Thyroid gland (tissue), 4 donors: ENCODE results near the gene FEZF2. TPM values are rescaled to one million over a fixed set of nuclear protein-coding genes. Genes with fewer than 3 reads are reported as not detected.

Experiments
- DNase-seq, 2 donors: peaks; one replicate each; pipeline ENCODE4 v3.0.0-alpha.2; 2019
- H3K27ac ChIP-seq, 3 donors: fragments of 200-600 bp; sonication (generic); 1 replicate in 2 of 3; 2 replicates in 1 of 3; pipeline ENCODE4 v1.5.1; 2016 to 2019; ENCODE audit warnings: mild to moderate bottlenecking in 1 of 3, moderate library complexity in 1 of 3
- H3K27me3 ChIP-seq: fragments of 200-600 bp; sonication (generic); one replicate; pipeline ENCODE4 v1.5.1; 2019
- H3K36me3 ChIP-seq, 2 donors: fragments of 200-600 bp; sonication (generic); one replicate each; pipeline ENCODE4 v1.5.1; 2016 to 2019
- H3K4me1 ChIP-seq, 2 donors: fragments of 200-600 bp; sonication (generic); one replicate each; pipeline ENCODE4 v1.5.1; 2017 to 2019
- H3K4me3 ChIP-seq, 3 donors: fragments of 200-600 bp; sonication (generic); replicated peaks in 1 of 3; 1 replicate in 2 of 3; 2 replicates in 1 of 3; pipeline ENCODE4 v1.5.1; 2016; ENCODE audit warnings: mild to moderate bottlenecking in 1 of 3
- H3K9me3 ChIP-seq: fragments of 200-600 bp; sonication (generic); one replicate; pipeline ENCODE4 v1.5.1; 2017
- POLR2A ChIP-seq, 2 donors: fragments of 450-650 bp; IDR thresholded peaks; one replicate each; pipeline ENCODE4 v1.6.1; 2017; ENCODE audit warnings: antibody characterized with exemption in 2 of 2, mild to moderate bottlenecking in 2 of 2, moderate library complexity in 1 of 2
- WGBS, 2 donors: methylation state at CpG; one replicate each; pipeline ENCODE4 v1.1.5; 2017; 5-methylcytosine and 5-hydroxymethylcytosine counted together
- intact Hi-C: fragments of 100-400 bp; cut with DNase I; formaldehyde crosslinking; loops from one replicate; pipeline ENCODE4 v1.15.1; 2023
- total RNA-seq, 4 donors: library from RNA; depleted of rRNA; stranded (reverse); fragments of >200 nt; gene quantifications; one replicate each; pipeline ENCODE4 v1.2.3, GENCODE V29; 2016
- TF ChIP-seq, protein P1 (sequence below), 6 experiments: fragments of 200-600 bp in 3 of 6; fragments of 450-650 bp in 3 of 6; sonication (generic) in 3 of 6; IDR thresholded peaks; one replicate each; pipeline ENCODE4 v1.5.1; 2016 to 2019; ENCODE audit warnings: antibody characterized with exemption in 6 of 6, mild to moderate bottlenecking in 2 of 6, inconsistent platforms in 1 of 6, moderate library complexity in 1 of 6

The FEZF2 gene
- total RNA-seq, 4 donors from 2014 or later: not detected

GRCh38 chr3:62374341-62375218, 1.2 kb upstream of the FEZF2 start:
- TF ChIP-seq, protein P1, sequence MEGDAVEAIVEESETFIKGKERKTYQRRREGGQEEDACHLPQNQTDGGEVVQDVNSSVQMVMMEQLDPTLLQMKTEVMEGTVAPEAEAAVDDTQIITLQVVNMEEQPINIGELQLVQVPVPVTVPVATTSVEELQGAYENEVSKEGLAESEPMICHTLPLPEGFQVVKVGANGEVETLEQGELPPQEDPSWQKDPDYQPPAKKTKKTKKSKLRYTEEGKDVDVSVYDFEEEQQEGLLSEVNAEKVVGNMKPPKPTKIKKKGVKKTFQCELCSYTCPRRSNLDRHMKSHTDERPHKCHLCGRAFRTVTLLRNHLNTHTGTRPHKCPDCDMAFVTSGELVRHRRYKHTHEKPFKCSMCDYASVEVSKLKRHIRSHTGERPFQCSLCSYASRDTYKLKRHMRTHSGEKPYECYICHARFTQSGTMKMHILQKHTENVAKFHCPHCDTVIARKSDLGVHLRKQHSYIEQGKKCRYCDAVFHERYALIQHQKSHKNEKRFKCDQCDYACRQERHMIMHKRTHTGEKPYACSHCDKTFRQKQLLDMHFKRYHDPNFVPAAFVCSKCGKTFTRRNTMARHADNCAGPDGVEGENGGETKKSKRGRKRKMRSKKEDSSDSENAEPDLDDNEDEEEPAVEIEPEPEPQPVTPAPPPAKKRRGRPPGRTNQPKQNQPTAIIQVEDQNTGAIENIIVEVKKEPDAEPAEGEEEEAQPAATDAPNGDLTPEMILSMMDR (IDR thresholded peaks at IDR 0.05): no peak
- TF ChIP-seq POLR2A (IDR thresholded peaks at IDR 0.05): no peak
- Histone ChIP-seq H3K9me3 (no peaks in the 10 kb centered on the region), H3K27me3 (peaks cover 42% of the 10 kb centered on the region), H3K4me3 (no peak overlapping the region), H3K4me1 (peaks cover 0 to 28% of the 10 kb centered on the region in 2 donors), H3K36me3 (no peaks in the 10 kb centered on the region), H3K27ac (no peak overlapping the region)
- WGBS, 2 donors: 5 to 6% methylated on average over 30 of the region's 30 CpGs
- intact Hi-C loops: no loop called here
- DNase-seq: no peak

DNA sequence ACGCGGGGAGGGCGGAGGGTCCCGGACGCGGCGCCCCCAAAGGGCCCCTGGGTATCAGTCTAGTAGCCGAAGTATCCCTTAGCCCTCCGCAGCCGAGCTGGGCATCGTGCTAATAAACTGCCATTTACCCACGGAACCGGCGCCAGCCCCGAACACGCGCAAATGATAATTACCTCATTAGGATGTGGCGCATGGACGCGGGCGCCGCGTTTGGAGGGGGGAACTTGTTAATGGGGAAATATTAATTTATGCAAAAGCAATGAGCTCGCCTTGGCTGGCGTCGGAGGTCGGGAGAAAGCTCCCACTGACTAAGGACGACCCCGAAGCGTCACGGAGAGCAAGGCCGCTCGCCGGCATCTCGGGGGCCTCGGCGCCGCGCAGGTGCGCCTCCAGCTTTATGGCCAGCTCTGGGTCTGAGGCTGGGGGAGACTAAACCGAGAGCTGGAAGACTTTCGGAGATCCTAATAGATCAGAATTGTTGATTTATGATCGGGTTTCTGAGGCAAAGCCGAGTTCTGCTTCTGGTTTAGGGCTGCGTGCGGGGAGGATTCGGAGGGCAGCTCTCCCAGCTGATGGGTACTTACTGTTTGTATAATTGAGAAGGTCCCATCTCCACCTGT, 474 bp upstream of the FEZF2 start:
- no peaks in the 10 kb centered on the region for H3K36me3 ChIP-seq
- TF ChIP-seq, protein P1 (IDR thresholded peaks at IDR 0.05): no peak
- TF ChIP-seq POLR2A (IDR thresholded peaks at IDR 0.05): no peak
- 5 to 6% methylated on average over 30 to 47 of the region's 47 CpGs for WGBS, 2 donors
- H3K27ac ChIP-seq: no peak overlapping the region
- H3K27me3 ChIP-seq: peaks cover 43% of the 10 kb centered on the region
- H3K4me3 ChIP-seq: no peak overlapping the region
- DNase-seq: no peak
- H3K9me3 ChIP-seq: no peaks in the 10 kb centered on the region
- intact Hi-C loops: no loop called here
- peaks cover 0 to 36% of the 10 kb centered on the region in 2 donors for H3K4me1 ChIP-seq

- WGBS, 2 donors: 0% methylated on average over 2 to 8 of the region's 30 CpGs
- H3K4me1 ChIP-seq: peaks cover 3 to 34% of the 10 kb centered on the region in 2 donors
Measured at GRCh38 chr3:62372621-62373041, 719 bp downstream of the FEZF2 start.

GRCh38 chr3:62371720-62372591, 1.4 kb downstream of the FEZF2 start:
- peaks cover 47% of the 10 kb centered on the region for H3K27me3 ChIP-seq
- WGBS, 2 donors: 0 to 4% methylated on average over 3 to 34 of the region's 66 CpGs
- DNase-seq: no peak
- no peak overlapping the region for H3K4me3 ChIP-seq
- H3K27ac ChIP-seq: no peak overlapping the region
- intact Hi-C loops: no loop called here
- TF ChIP-seq, protein P1 (IDR thresholded peaks at IDR 0.05): no peak
- TF ChIP-seq POLR2A (IDR thresholded peaks at IDR 0.05): no peak
- peaks cover 3 to 34% of the 10 kb centered on the region in 2 donors for H3K4me1 ChIP-seq
- no peaks in the 10 kb centered on the region for H3K9me3 ChIP-seq
- H3K36me3 ChIP-seq: no peaks in the 10 kb centered on the region

More at GRCh38 chr3:62372621-62373041, 719 bp downstream of the FEZF2 start:
- TF ChIP-seq POLR2A (IDR thresholded peaks at IDR 0.05): no peak
- TF ChIP-seq, protein P1 (IDR thresholded peaks at IDR 0.05): no peak
- H3K36me3 ChIP-seq: no peaks in the 10 kb centered on the region
- intact Hi-C loops: no loop called here
- peaks cover 48% of the 10 kb centered on the region for H3K27me3 ChIP-seq
- H3K4me3 ChIP-seq: no peak overlapping the region
- H3K27ac ChIP-seq: no peak overlapping the region
- DNase-seq: no peak
- H3K9me3 ChIP-seq: no peaks in the 10 kb centered on the region
